ENCODE data around the gene SMIM5. TPM values are rescaled to one million over a fixed set of nuclear protein-coding genes. Genes with fewer than 3 reads are reported as not detected.
A peak's percentile ranks its signal among the peaks of the same experiment; 100 is the strongest.
"Not testable (repeated sequence)": the region's sequence is repeated elsewhere in the genome, so short reads cannot be mapped to it uniquely, and the experiment has no call there.

The SMIM5 gene
- total and polyA plus RNA-seq, 2 donors, result 0.94 to 7.3 TPM

DNA sequence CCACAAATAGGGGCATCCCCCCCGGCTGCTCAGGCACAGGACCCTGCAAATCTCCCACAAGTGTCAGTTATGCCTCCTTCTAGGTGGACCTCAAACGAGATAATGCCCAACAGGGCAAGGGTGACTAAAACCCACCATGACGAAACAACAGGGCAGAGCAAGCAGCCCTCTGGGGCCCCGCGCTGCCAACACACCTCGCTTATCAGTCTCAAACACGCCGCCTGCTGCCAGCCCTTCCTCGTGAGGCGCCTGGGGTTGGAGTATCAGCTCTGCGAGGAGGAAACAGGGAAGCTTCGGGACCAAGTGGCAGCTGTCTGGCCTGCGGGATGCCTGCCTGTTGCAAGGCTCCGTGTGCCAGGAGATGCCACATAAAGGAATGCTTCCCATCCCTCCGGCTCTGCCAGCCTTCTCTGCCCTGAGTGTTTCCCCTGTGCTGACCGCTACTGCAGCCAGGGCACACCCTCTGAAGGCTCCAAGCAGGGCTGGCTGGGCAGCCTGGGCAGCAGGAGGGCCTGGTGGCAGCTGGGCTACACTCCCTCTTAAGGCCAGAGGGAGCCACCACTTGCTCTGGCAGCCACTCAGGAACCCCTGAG lies 2.5 kb downstream of the SMIM5 start:
- Histone ChIP-seq H3K4me1 (ENCODE audit: control insufficient read depth in 2 of 2, insufficient read depth in 2 of 2, low read length in 2 of 2) (peaks cover 8 to 23% of the 10 kb centered on the region in 2 donors), H3K4me3 (ENCODE audit: low read length in 2 of 2) (no peak overlapping the region), H3K27ac (ENCODE audit: low read depth in 1 of 2, low read length in 1 of 2) (no peak overlapping the region), H3K36me3 (ENCODE audit: control insufficient read depth in 2 of 2, insufficient read depth in 2 of 2, low read length in 1 of 2) (peaks cover 0 to 25% of the 10 kb centered on the region in 2 donors), H3K9me3 (ENCODE audit: control insufficient read depth in 2 of 2, insufficient read depth in 1 of 2, low read length in 1 of 2) (peaks cover 0 to 6% of the 10 kb centered on the region in 2 donors), H3K27me3 (ENCODE audit: control insufficient read depth in 2 of 2, insufficient read depth in 1 of 2, low read length in 1 of 2) (no peaks in the 10 kb centered on the region)
- 85% methylated on average over 16 of the region's 16 CpGs for WGBS
- DNase-seq (ENCODE audit: low read depth in 6 of 9, low spot score in 9 of 9), result no peak

- Histone ChIP-seq H3K4me1 (ENCODE audit: control insufficient read depth in 2 of 2, insufficient read depth in 2 of 2, low read length in 2 of 2) (peaks cover 8 to 23% of the 10 kb centered on the region in 2 donors), H3K9me3 (ENCODE audit: control insufficient read depth in 2 of 2, insufficient read depth in 1 of 2, low read length in 1 of 2) (peaks cover 0 to 6% of the 10 kb centered on the region in 2 donors), H3K4me3 (ENCODE audit: low read length in 2 of 2) (no peak overlapping the region), H3K36me3 (ENCODE audit: control insufficient read depth in 2 of 2, insufficient read depth in 2 of 2, low read length in 1 of 2) (peaks cover 0 to 22% of the 10 kb centered on the region in 2 donors), H3K27me3 (ENCODE audit: control insufficient read depth in 2 of 2, insufficient read depth in 1 of 2, low read length in 1 of 2) (no peaks in the 10 kb centered on the region), H3K27ac (ENCODE audit: low read depth in 1 of 2, low read length in 1 of 2) (no peak overlapping the region)
- no peak for DNase-seq (ENCODE audit: low read depth in 6 of 9, low spot score in 9 of 9)
- WGBS, result 97% methylated on average over 19 of the region's 19 CpGs
Observed at GRCh38 chr17:75636381-75637142, 3.3 kb downstream of the SMIM5 start.

GRCh38 chr17:75637143-75637538 lies 3.9 kb downstream of the SMIM5 start:
- Histone ChIP-seq H3K4me3 (ENCODE audit: low read length in 2 of 2) (no peak overlapping the region), H3K9me3 (ENCODE audit: control insufficient read depth in 2 of 2, insufficient read depth in 1 of 2, low read length in 1 of 2) (peaks cover 0 to 6% of the 10 kb centered on the region in 2 donors), H3K36me3 (ENCODE audit: control insufficient read depth in 2 of 2, insufficient read depth in 2 of 2, low read length in 1 of 2) (peaks cover 0 to 22% of the 10 kb centered on the region in 2 donors), H3K27ac (ENCODE audit: low read depth in 1 of 2, low read length in 1 of 2) (no peak overlapping the region), H3K27me3 (ENCODE audit: control insufficient read depth in 2 of 2, insufficient read depth in 1 of 2, low read length in 1 of 2) (no peaks in the 10 kb centered on the region), H3K4me1 (ENCODE audit: control insufficient read depth in 2 of 2, insufficient read depth in 2 of 2, low read length in 2 of 2) (peaks cover 8 to 24% of the 10 kb centered on the region in 2 donors)
- 96% methylated on average over 13 of the region's 13 CpGs for WGBS
- no peak for DNase-seq (ENCODE audit: low read depth in 6 of 9, low spot score in 9 of 9)

- Histone ChIP-seq H3K4me1 (ENCODE audit: control insufficient read depth in 2 of 2, insufficient read depth in 2 of 2, low read length in 2 of 2) (peaks cover 8 to 24% of the 10 kb centered on the region in 2 donors), H3K27me3 (ENCODE audit: control insufficient read depth in 2 of 2, insufficient read depth in 1 of 2, low read length in 1 of 2) (no peaks in the 10 kb centered on the region), H3K36me3 (ENCODE audit: control insufficient read depth in 2 of 2, insufficient read depth in 2 of 2, low read length in 1 of 2) (peaks cover 0 to 22% of the 10 kb centered on the region in 2 donors), H3K9me3 (ENCODE audit: control insufficient read depth in 2 of 2, insufficient read depth in 1 of 2, low read length in 1 of 2) (peaks cover 0 to 6% of the 10 kb centered on the region in 2 donors), H3K27ac (ENCODE audit: low read depth in 1 of 2, low read length in 1 of 2) (no peak overlapping the region), H3K4me3 (ENCODE audit: low read length in 2 of 2) (no peak overlapping the region)
- DNase-seq (ENCODE audit: low read depth in 6 of 9, low spot score in 9 of 9), result no peak
- 98% methylated on average over 7 of the region's 7 CpGs for WGBS
Observed at GRCh38 chr17:75637551-75637950, 4.3 kb downstream of the SMIM5 start.

- 96% methylated on average over 12 of the region's 12 CpGs for WGBS
- H3K27me3 ChIP-seq (ENCODE audit: control insufficient read depth in 2 of 2, insufficient read depth in 1 of 2, low read length in 1 of 2); DNase-seq (ENCODE audit: low read depth in 6 of 9, low spot score in 9 of 9); H3K27ac ChIP-seq (ENCODE audit: low read depth in 1 of 2, low read length in 1 of 2); H3K4me3 ChIP-seq (ENCODE audit: low read length in 2 of 2); H3K9me3 ChIP-seq (ENCODE audit: control insufficient read depth in 2 of 2, insufficient read depth in 1 of 2, low read length in 1 of 2): not testable (repeated sequence)
- Histone ChIP-seq H3K36me3 (ENCODE audit: control insufficient read depth in 2 of 2, insufficient read depth in 2 of 2, low read length in 1 of 2) (peaks cover 0 to 22% of the 10 kb centered on the region in 2 donors), H3K4me1 (ENCODE audit: control insufficient read depth in 2 of 2, insufficient read depth in 2 of 2, low read length in 2 of 2) (peaks cover 8 to 19% of the 10 kb centered on the region in 2 donors)
Observed at GRCh38 chr17:75638039-75638438, 4.8 kb downstream of the SMIM5 start.

- no peak overlapping the region for H3K27ac ChIP-seq (ENCODE audit: low read depth in 1 of 2, low read length in 1 of 2)
- peaks cover 0 to 6% of the 10 kb centered on the region in 2 donors for H3K9me3 ChIP-seq (ENCODE audit: control insufficient read depth in 2 of 2, insufficient read depth in 1 of 2, low read length in 1 of 2)
- DNase-seq (ENCODE audit: low read depth in 6 of 9, low spot score in 9 of 9), result no peak
- peaks cover 5 to 11% of the 10 kb centered on the region in 2 donors for H3K4me1 ChIP-seq (ENCODE audit: control insufficient read depth in 2 of 2, insufficient read depth in 2 of 2, low read length in 2 of 2)
- H3K36me3 ChIP-seq (ENCODE audit: control insufficient read depth in 2 of 2, insufficient read depth in 2 of 2, low read length in 1 of 2), result peaks cover 8 to 28% of the 10 kb centered on the region in 2 donors
- 98% methylated on average over 13 of the region's 13 CpGs for WGBS
- no peak overlapping the region for H3K4me3 ChIP-seq (ENCODE audit: low read length in 2 of 2)
- H3K27me3 ChIP-seq (ENCODE audit: control insufficient read depth in 2 of 2, insufficient read depth in 1 of 2, low read length in 1 of 2), result no peaks in the 10 kb centered on the region
Observed at GRCh38 chr17:75638893-75639292, 5.7 kb downstream of the SMIM5 start.

DNA sequence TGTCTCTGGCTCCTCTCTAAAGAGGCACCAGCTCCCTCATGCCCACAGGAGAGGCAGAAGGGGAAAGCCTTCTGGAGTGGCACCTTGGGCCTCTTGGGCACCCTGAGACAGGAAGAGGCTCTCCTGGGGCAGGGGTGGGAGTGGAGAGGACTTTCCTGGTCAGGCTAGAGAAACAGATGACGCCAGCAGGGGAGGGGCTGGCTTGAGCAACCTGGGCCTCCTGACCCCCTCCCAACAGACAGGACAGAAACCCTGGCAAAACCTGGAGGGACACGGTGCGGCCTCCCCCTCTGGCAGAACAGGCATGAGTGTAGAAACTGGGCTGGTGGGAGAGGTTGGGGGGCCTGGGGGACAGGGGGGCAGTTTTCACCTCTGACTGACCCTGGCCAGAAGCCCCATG lies 6.1 kb downstream of the SMIM5 start:
- H3K27ac ChIP-seq (ENCODE audit: low read depth in 1 of 2, low read length in 1 of 2), result no peak overlapping the region
- H3K27me3 ChIP-seq (ENCODE audit: control insufficient read depth in 2 of 2, insufficient read depth in 1 of 2, low read length in 1 of 2), result no peaks in the 10 kb centered on the region
- H3K9me3 ChIP-seq (ENCODE audit: control insufficient read depth in 2 of 2, insufficient read depth in 1 of 2, low read length in 1 of 2), result peaks cover 0 to 2% of the 10 kb centered on the region in 2 donors
- peaks cover 1 to 6% of the 10 kb centered on the region in 2 donors for H3K4me1 ChIP-seq (ENCODE audit: control insufficient read depth in 2 of 2, insufficient read depth in 2 of 2, low read length in 2 of 2)
- WGBS, result 91% methylated on average over 3 of the region's 3 CpGs
- no peak overlapping the region for H3K4me3 ChIP-seq (ENCODE audit: low read length in 2 of 2)
- H3K36me3 ChIP-seq (ENCODE audit: control insufficient read depth in 2 of 2, insufficient read depth in 2 of 2, low read length in 1 of 2), result peaks cover 8 to 28% of the 10 kb centered on the region in 2 donors
- no peak for DNase-seq (ENCODE audit: low read depth in 6 of 9, low spot score in 9 of 9)

- 93% methylated on average over 30 of the region's 30 CpGs for WGBS
- no peaks in the 10 kb centered on the region for H3K9me3 ChIP-seq (ENCODE audit: control insufficient read depth in 2 of 2, insufficient read depth in 1 of 2, low read length in 1 of 2)
- H3K4me3 ChIP-seq (ENCODE audit: low read length in 2 of 2), result no peak overlapping the region
- DNase-seq (ENCODE audit: low read depth in 6 of 9, low spot score in 9 of 9), result no peak
- H3K27me3 ChIP-seq (ENCODE audit: control insufficient read depth in 2 of 2, insufficient read depth in 1 of 2, low read length in 1 of 2), result no peaks in the 10 kb centered on the region
- H3K27ac ChIP-seq (ENCODE audit: low read depth in 1 of 2, low read length in 1 of 2), result peak overlapping the region in 1 of 2 donors; percentile 18
- H3K36me3 ChIP-seq (ENCODE audit: control insufficient read depth in 2 of 2, insufficient read depth in 2 of 2, low read length in 1 of 2), result peaks cover 8 to 28% of the 10 kb centered on the region in 2 donors
- peaks cover 0 to 2% of the 10 kb centered on the region in 2 donors for H3K4me1 ChIP-seq (ENCODE audit: control insufficient read depth in 2 of 2, insufficient read depth in 2 of 2, low read length in 2 of 2)
Observed at GRCh38 chr17:75639771-75640555, 6.7 kb downstream of the SMIM5 start.

Measured in thymus (tissue), 11 donors.